Spinal cord (tissue), 10 donors: ENCODE data around the gene PPP2CA. TPM values are rescaled to one million over a fixed set of nuclear protein-coding genes. Genes with fewer than 3 reads are reported as not detected.

Experiments
- DNase-seq, 6 donors: peaks; one replicate each; pipeline versions ENCODE4 v3.0.0 to v3.0.0-alpha.2; 2013 to 2015; ENCODE audit warnings: low spot score in 6 of 6, low read depth in 4 of 6
- H3K27ac ChIP-seq: one replicate; pipeline ENCODE4 v1.5.1; 2013; ENCODE audit warnings: low read depth, low read length, control low read depth
- H3K27me3 ChIP-seq: one replicate; pipeline ENCODE4 v1.6.1; 2013; ENCODE audit warnings: low read length; ENCODE audit not compliant: control insufficient read depth, insufficient read depth
- H3K36me3 ChIP-seq: one replicate; pipeline ENCODE4 v1.6.1; 2013; ENCODE audit warnings: low read length; ENCODE audit not compliant: control insufficient read depth, insufficient read depth
- H3K4me1 ChIP-seq: one replicate; pipeline ENCODE4 v1.6.1; 2013; ENCODE audit warnings: low read length; ENCODE audit not compliant: control insufficient read depth, insufficient read depth
- H3K4me3 ChIP-seq: one replicate; pipeline ENCODE4 v1.5.1; 2013; ENCODE audit warnings: low read depth, low read length, control low read depth
- H3K9me3 ChIP-seq: one replicate; pipeline ENCODE4 v1.6.1; 2013; ENCODE audit warnings: low read length; ENCODE audit not compliant: control insufficient read depth, insufficient read depth
- WGBS: methylation state at CpG from one replicate; pipeline ENCODE4 v1.1.5; 2013; ENCODE audit warnings: missing lambda C conversion rate; ENCODE audit not compliant: insufficient coverage; 5-methylcytosine and 5-hydroxymethylcytosine counted together
- polyA plus RNA-seq, 2 donors: library from polyadenylated mRNA; unstranded; fragments of 120-200 nt; gene quantifications; one replicate each; pipeline ENCODE4 v1.2.1, GENCODE V29; 2013; ENCODE audit not compliant: insufficient read length in 2 of 2
- total RNA-seq, 2 donors: library from RNA; depleted of rRNA in 1 of 2; stranded (reverse); fragments of 120-200 nt in 1 of 2; fragments of >200 nt in 1 of 2; gene quantifications; one replicate each; pipeline versions ENCODE4 v1.2.3 to v1.2.4, GENCODE V29; 2013 to 2014
- donor health status: healthy.

PPP2CA gene
- total and polyA plus RNA-seq, 4 donors = 94.1 to 325 (median 228) TPM

DNA sequence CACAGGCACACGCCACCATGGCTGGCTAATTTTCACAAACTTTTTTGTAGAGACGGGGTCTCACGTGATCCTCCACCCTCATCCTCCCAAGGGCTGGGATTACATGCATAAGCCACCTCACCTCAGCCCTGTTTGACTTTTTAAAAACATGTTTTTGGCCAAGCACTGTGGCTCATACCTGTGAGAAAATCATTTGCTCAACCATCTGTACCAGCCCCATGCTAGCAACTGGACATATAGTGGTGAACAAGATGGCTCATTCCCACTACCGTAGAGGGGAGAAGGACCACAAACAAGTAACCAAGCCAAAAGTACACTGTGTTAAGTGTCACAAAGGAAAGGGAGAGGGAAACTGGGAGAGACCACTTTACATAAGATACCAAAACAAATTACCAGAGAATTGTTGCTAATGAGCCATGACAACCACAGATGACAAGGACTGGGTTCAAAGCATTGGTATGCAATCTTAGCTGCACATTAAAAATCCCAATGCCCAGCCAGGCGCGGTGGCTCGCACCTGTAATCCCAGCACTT, 19.2 kb downstream of the PPP2CA start:
- Histone ChIP-seq H3K36me3 (peaks cover 12% of the 10 kb centered on the region), H3K4me1 (peaks cover 6% of the 10 kb centered on the region), H3K9me3 (no peaks in the 10 kb centered on the region), H3K4me3 (no peak overlapping the region), H3K27ac (no peak overlapping the region), H3K27me3 (no peaks in the 10 kb centered on the region)
- no peak for DNase-seq
- WGBS = 72% methylated on average over 3 of the region's 7 CpGs

DNA sequence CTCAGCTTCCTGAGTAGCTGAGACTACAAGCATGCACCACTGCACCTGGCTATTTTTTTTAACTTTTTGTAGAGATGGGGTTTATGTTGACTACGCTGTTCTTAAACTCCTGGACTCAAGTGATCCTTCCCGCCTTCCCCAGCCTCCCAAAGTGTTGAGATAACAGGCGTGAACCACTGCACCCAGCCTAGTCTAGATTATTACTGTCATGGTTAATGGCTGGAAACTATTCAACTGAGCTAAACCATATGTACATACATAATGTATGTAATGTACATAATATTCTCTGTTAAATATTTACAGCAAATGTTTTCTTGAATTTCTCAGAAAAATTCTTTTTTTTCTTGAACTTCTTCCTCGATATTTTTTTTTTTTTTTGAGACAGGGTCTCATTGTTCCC, 21.3 kb downstream of the PPP2CA start:
- no peak for DNase-seq
- Histone ChIP-seq H3K9me3 (no peaks in the 10 kb centered on the region), H3K4me1 (peaks cover 3% of the 10 kb centered on the region), H3K27me3 (no peaks in the 10 kb centered on the region), H3K36me3 (peaks cover 17% of the 10 kb centered on the region), H3K27ac (no peak overlapping the region), H3K4me3 (no peak overlapping the region)
- no CpG with 5 or more reads among the region's 4 CpGs for whole genome bisulfite sequencing

DNA sequence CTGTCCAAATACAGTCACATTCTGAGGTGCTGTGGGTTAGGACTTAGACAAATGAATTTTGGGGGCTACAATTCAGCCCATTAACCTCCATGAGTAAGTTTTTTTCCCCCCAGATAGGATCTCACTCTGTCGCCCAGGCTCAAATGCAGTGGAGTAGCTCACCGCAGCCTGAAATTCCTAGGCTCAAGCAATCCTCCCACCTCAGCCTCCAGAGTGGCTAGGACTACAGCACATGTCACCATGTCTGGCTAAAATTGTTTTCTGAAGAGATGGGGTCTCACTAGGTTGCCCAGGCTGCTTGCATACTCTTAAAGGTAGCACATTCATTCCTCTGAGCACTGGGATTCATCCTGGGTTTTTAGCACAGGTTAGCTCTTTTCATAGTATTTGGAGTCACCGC, 22.2 kb downstream of the PPP2CA start:
- 100% methylated on average over 1 of the region's 3 CpGs for WGBS
- H3K36me3 ChIP-seq = peaks cover 18% of the 10 kb centered on the region
- H3K9me3 ChIP-seq = no peaks in the 10 kb centered on the region
- no peaks in the 10 kb centered on the region for H3K4me1 ChIP-seq
- H3K27ac ChIP-seq = no peak overlapping the region
- no peak for DNase-seq
- no peak overlapping the region for H3K4me3 ChIP-seq
- H3K27me3 ChIP-seq = no peaks in the 10 kb centered on the region

DNA sequence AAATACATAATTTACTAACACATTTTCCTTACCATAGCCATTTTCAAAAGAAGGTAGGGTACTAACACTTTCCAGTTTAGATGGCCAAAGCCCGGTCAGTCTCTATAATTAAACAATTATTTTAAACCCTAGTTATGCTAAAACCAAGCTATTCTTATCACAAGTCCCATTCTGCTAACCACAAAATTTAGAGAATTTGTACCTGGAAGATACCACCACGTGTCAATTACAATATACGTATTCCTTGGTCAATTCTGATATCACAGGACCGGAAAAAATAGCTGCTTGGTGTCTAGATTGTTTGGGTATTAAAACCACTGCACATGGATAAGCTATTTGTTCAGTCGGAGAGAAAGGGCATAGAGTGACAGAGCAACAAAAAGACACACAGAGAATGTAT, 30.2 kb downstream of the PPP2CA start:
- WGBS = 0% methylated on average over 1 of the region's 5 CpGs
- no peaks in the 10 kb centered on the region for H3K4me1 ChIP-seq
- H3K27ac ChIP-seq = no peak overlapping the region
- DNase-seq = no peak
- H3K4me3 ChIP-seq = no peak overlapping the region
- H3K36me3 ChIP-seq = peaks cover 13% of the 10 kb centered on the region
- no peaks in the 10 kb centered on the region for H3K27me3 ChIP-seq
- no peaks in the 10 kb centered on the region for H3K9me3 ChIP-seq

DNA sequence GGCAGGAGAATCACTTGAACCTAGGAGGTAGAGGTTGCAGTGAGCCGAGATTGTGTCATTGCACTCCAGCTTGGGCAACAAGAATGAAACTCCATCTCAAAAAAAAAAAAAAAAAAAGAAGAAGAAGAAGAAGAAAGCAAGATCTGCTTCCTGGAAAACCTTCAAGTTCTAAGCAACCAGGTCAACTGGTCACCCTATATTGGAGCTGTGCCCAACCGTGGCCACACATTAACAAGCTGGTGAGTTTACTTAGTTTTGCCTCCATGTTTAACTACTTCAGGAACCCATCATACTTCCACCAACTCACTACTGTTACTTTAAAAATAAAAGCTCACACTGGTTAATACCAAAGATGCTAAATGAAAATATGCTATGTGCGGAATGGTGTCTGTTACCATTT, 36.8 kb downstream of the PPP2CA start:
- no peak for DNase-seq
- Histone ChIP-seq H3K4me3 (no peak overlapping the region), H3K36me3 (no peaks in the 10 kb centered on the region), H3K4me1 (no peaks in the 10 kb centered on the region), H3K27ac (no peak overlapping the region), H3K27me3 (no peaks in the 10 kb centered on the region), H3K9me3 (no peaks in the 10 kb centered on the region)
- no CpG with 5 or more reads among the region's 3 CpGs for WGBS

DNA sequence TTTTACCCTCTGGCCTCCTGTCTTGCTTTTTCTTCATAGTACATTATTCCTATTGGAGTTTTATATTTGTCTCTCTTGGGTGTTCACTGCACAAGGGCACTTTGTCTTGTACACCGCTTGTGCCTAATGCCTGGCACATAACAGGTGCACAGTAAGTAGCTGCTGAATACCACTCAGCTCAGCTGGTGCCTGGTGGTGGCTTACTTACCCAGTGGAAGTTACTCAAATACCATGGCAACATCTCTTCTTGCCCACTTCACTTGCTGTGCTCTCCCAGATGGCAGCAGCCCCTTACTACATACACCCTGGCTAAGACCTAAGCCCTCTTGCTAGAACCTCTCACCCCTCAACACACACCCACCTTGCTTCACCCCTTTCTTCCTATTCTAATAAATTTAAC, 37.8 kb downstream of the PPP2CA start:
- H3K27ac ChIP-seq = no peak overlapping the region
- no peaks in the 10 kb centered on the region for H3K9me3 ChIP-seq
- H3K27me3 ChIP-seq = no peaks in the 10 kb centered on the region
- H3K4me3 ChIP-seq = no peak overlapping the region
- no peak for DNase-seq
- 50% methylated on average over 1 of the region's 1 CpG for WGBS
- H3K36me3 ChIP-seq = no peaks in the 10 kb centered on the region
- H3K4me1 ChIP-seq = no peaks in the 10 kb centered on the region

DNA sequence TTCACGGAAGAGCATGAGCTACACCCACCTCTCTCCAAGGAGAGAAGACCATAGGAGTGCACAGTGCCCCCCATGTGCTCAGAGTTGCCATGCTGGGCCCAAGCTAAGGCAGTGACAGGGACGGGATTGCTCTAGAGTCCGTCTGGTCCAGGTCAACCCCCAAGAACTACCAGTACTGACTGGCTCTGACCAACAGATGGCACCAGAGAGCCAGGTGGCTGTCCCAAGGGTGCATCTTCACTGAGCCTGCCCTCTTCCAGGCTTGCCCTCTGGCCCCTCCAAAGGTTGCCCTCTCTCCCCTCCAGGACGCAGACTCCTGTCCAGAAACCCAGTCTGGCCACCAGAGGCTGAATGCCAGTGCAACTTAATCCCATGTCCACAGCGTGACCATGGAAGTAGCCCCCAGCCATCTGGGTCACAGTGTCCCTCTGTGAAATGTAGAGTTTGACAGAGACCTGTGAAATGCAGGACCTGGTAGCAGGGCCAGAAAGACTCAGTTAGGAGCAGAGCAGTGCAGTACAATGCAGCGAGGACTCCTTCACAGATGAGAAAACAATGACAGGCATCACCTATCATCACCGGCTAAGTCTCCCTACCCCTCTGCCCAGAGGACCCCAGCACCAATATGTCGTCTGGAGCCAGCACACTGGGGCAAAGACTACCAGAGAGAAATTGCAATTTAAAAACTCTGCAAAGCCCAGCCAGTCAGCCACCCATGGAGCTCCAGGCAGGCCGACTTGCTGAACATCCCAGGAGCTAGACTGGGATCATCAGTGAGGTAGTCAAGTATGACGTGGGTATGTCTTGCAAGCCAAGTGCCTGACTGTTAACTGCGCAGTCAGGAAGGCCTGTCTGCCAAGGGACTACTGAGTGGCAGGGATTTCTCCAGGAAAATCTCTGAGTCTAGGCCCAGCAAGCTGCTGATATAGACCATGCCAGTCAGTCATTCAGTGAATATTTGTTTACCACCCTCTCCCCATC, 41.4 kb downstream of the PPP2CA start:
- DNase-seq = peak in 4 of 6 donors; percentile 13 to 68 (median 42)
- no peaks in the 10 kb centered on the region for H3K27me3 ChIP-seq
- no peak overlapping the region for H3K27ac ChIP-seq
- H3K9me3 ChIP-seq = no peaks in the 10 kb centered on the region
- H3K4me1 ChIP-seq = no peaks in the 10 kb centered on the region
- WGBS = 57% methylated on average over 11 of the region's 11 CpGs
- H3K36me3 ChIP-seq = no peaks in the 10 kb centered on the region
- H3K4me3 ChIP-seq = no peak overlapping the region

DNA sequence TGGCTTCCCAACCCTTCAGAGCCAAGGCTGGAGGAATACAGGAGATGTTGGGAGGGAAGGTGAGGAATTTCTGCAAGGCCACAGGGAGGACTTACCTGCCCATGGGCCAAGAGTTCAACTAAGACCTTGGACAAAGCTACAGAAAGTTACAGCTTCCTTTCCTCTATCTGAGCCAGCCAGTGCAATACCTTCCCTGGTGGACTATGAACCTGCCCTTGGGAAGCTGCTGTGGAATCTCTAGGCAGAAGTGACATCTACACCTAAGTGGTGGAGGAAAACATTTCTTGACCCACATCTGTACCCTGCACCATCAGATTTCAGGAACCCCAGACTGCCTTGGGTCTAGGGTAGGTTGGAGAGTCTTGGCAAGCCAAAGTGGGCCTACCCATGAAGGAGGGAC, 42.4 kb downstream of the PPP2CA start:
- no peak overlapping the region for H3K4me3 ChIP-seq
- H3K36me3 ChIP-seq = no peaks in the 10 kb centered on the region
- H3K27ac ChIP-seq = no peak overlapping the region
- no peak for DNase-seq
- no peaks in the 10 kb centered on the region for H3K9me3 ChIP-seq
- H3K4me1 ChIP-seq = no peaks in the 10 kb centered on the region
- H3K27me3 ChIP-seq = no peaks in the 10 kb centered on the region

DNA sequence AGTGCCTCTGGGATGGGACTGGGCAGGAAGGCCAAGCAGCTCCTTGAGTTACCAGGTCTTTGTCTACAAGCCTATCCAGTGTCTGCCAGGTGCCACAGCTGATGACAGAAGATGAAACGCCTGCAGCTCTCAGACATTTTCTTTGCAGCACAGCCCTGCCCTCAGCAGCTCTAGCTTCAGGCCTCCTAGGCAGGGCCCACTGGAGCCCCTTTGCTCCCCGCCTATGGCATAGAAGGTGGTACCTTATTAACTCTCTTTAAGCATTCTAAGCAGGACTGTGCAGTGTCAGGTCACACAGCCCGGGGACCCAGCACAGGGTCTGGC, 47.8 kb downstream of the PPP2CA start:
- Histone ChIP-seq H3K4me1 (peaks cover 9% of the 10 kb centered on the region), H3K9me3 (no peaks in the 10 kb centered on the region), H3K4me3 (no peak overlapping the region), H3K27me3 (no peaks in the 10 kb centered on the region), H3K36me3 (peaks cover 3% of the 10 kb centered on the region), H3K27ac (peak overlapping the region; percentile 98)
- WGBS = 67% methylated on average over 2 of the region's 3 CpGs
- no peak for DNase-seq
